Measurements from ENCODE around the gene DZIP1. TPM values are rescaled to one million over a fixed set of nuclear protein-coding genes. Genes with fewer than 3 reads are reported as not detected.

The DZIP1 gene
- total RNA-seq, 3 donors from 2014 or later (not counting 1 experiment from before 2014, with no cell fraction given): not detected

- ATAC-seq: no peak
- Histone ChIP-seq H3K4me3 (ENCODE audit: low read length) (no peak overlapping the region), H3K36me3 (ENCODE audit: control insufficient read depth, insufficient read depth, low read length) (no peaks in the 10 kb centered on the region), H3K4me1 (ENCODE audit: control insufficient read depth, insufficient read depth, low read length) (no peaks in the 10 kb centered on the region), H3K27me3 (ENCODE audit: control insufficient read depth, insufficient read depth, low read length) (no peaks in the 10 kb centered on the region), H3K27ac (ENCODE audit: low read length) (no peak overlapping the region), H3K9me3 (ENCODE audit: control insufficient read depth, insufficient read depth, low read length) (no peaks in the 10 kb centered on the region)
- DNase-seq: no peak
- Mint-ChIP-seq H3K27ac (no peak overlapping the region), H3K9me3 (no peaks in the 10 kb centered on the region), H3K36me3 (no peaks in the 10 kb centered on the region), H3K4me3 (no peak overlapping the region), H3K4me1 (no peaks in the 10 kb centered on the region), H3K27me3 (ENCODE audit: low read depth in 2 of 2) (peaks cover 18 to 19% of the 10 kb centered on the region in 2 donors)
- intact Hi-C loops (cut with micrococcal nuclease): no loop called here
- no peak for TF ChIP-seq CTCF (IDR thresholded peaks at IDR 0.05)
These were observed 17.7 kb downstream of the DZIP1 start for GRCh38 chr13:95626768-95627167.

- no peaks in the 10 kb centered on the region for H3K36me3 Mint-ChIP-seq
- H3K4me3 Mint-ChIP-seq: no peak overlapping the region
- peak; percentile 29 to 62 (median 58) for ATAC-seq
These were observed 20.5 kb downstream of the DZIP1 start for GRCh38 chr13:95624020-95624419.

GRCh38 chr13:95623141-95623540 lies 21.4 kb downstream of the DZIP1 start:
- no peaks in the 10 kb centered on the region for H3K9me3 Mint-ChIP-seq
- ATAC-seq (no peak), DNase-seq (no peak)
- H3K27ac ChIP-seq (ENCODE audit: low read length): no peak overlapping the region
- no peaks in the 10 kb centered on the region for H3K27me3 ChIP-seq (ENCODE audit: control insufficient read depth, insufficient read depth, low read length)
- peaks cover 15 to 19% of the 10 kb centered on the region in 2 donors for H3K27me3 Mint-ChIP-seq (ENCODE audit: low read depth in 2 of 2)
- H3K36me3 Mint-ChIP-seq: no peaks in the 10 kb centered on the region
- intact Hi-C loops (cut with micrococcal nuclease): no loop called here
- no peak overlapping the region for H3K4me3 Mint-ChIP-seq
- WGBS (ENCODE audit: insufficient coverage): 49% methylated on average over 5 of the region's 5 CpGs
- H3K4me1 ChIP-seq (ENCODE audit: control insufficient read depth, insufficient read depth, low read length): no peaks in the 10 kb centered on the region
- no peak overlapping the region for H3K4me3 ChIP-seq (ENCODE audit: low read length)
- TF ChIP-seq CTCF (IDR thresholded peaks at IDR 0.05): no peak
- H3K4me1 Mint-ChIP-seq: no peaks in the 10 kb centered on the region
- no peaks in the 10 kb centered on the region for H3K9me3 ChIP-seq (ENCODE audit: control insufficient read depth, insufficient read depth, low read length)
- H3K36me3 ChIP-seq (ENCODE audit: control insufficient read depth, insufficient read depth, low read length): no peaks in the 10 kb centered on the region
- H3K27ac Mint-ChIP-seq: no peak overlapping the region

More at GRCh38 chr13:95624020-95624419, 20.5 kb downstream of the DZIP1 start:
- 23% methylated on average over 5 of the region's 5 CpGs for WGBS (ENCODE audit: insufficient coverage)
- intact Hi-C loops (cut with micrococcal nuclease): loop anchor here (1.0 kb wide), 1 partner anchor 210 kb away; no protein-coding TSS in a partner anchor
- Histone ChIP-seq H3K36me3 (ENCODE audit: control insufficient read depth, insufficient read depth, low read length) (no peaks in the 10 kb centered on the region), H3K4me1 (ENCODE audit: control insufficient read depth, insufficient read depth, low read length) (no peaks in the 10 kb centered on the region), H3K4me3 (ENCODE audit: low read length) (no peak overlapping the region), H3K27ac (ENCODE audit: low read length) (no peak overlapping the region), H3K9me3 (ENCODE audit: control insufficient read depth, insufficient read depth, low read length) (no peaks in the 10 kb centered on the region), H3K27me3 (ENCODE audit: control insufficient read depth, insufficient read depth, low read length) (no peaks in the 10 kb centered on the region)
- peaks cover 15 to 19% of the 10 kb centered on the region in 2 donors for H3K27me3 Mint-ChIP-seq (ENCODE audit: low read depth in 2 of 2)
- no peaks in the 10 kb centered on the region for H3K9me3 Mint-ChIP-seq
- H3K27ac Mint-ChIP-seq: no peak overlapping the region
- TF ChIP-seq CTCF (IDR thresholded peaks at IDR 0.05): peak; percentile 68
- DNase-seq: peak in 1 of 2 donors; percentile 70
- H3K4me1 Mint-ChIP-seq: no peaks in the 10 kb centered on the region

- TF ChIP-seq CTCF (IDR thresholded peaks at IDR 0.05): no peak
- WGBS (ENCODE audit: insufficient coverage): 86% methylated on average over 10 of the region's 10 CpGs
- H3K27me3 Mint-ChIP-seq (ENCODE audit: low read depth in 2 of 2): peaks cover 13 to 18% of the 10 kb centered on the region in 2 donors
- Histone ChIP-seq H3K27ac (ENCODE audit: low read length) (no peak overlapping the region), H3K9me3 (ENCODE audit: control insufficient read depth, insufficient read depth, low read length) (no peaks in the 10 kb centered on the region), H3K27me3 (ENCODE audit: control insufficient read depth, insufficient read depth, low read length) (no peaks in the 10 kb centered on the region), H3K36me3 (ENCODE audit: control insufficient read depth, insufficient read depth, low read length) (no peaks in the 10 kb centered on the region), H3K4me3 (ENCODE audit: low read length) (no peak overlapping the region), H3K4me1 (ENCODE audit: control insufficient read depth, insufficient read depth, low read length) (no peaks in the 10 kb centered on the region)
- no peaks in the 10 kb centered on the region for H3K4me1 Mint-ChIP-seq
- DNase-seq: no peak
- intact Hi-C loops (cut with micrococcal nuclease): no loop called here
- H3K9me3 Mint-ChIP-seq: no peaks in the 10 kb centered on the region
- H3K36me3 Mint-ChIP-seq: no peaks in the 10 kb centered on the region
- no peak overlapping the region for H3K4me3 Mint-ChIP-seq
- H3K27ac Mint-ChIP-seq: no peak overlapping the region
- ATAC-seq: no peak
These were observed 23.5 kb downstream of the DZIP1 start for GRCh38 chr13:95620825-95621498.

Measured in natural killer cell (primary cell).